D721Med (cell line): ENCODE results near the gene MYOCOS.
A peak's percentile ranks its signal among the peaks of the same experiment; 100 is the strongest.
"Not testable (repeated sequence)": the region's sequence is repeated elsewhere in the genome, so short reads cannot be mapped to it uniquely, and the experiment has no call there.

Experiments used
- DNase-seq: peaks from one replicate; pipeline ENCODE4 v3.0.0; 2011; ENCODE audit warnings: low spot score; ENCODE audit not compliant: insufficient read length
- FAIRE-seq: peaks from 2 replicates; lab custom pipeline; 2011; peaks lifted over from hg19 to GRCh38; lab: Jason Lieb, UNC
- CTCF ChIP-seq: IDR thresholded peaks from 2 replicates; pipeline ENCODE4 v1.5.1; 2012; ENCODE audit warnings: mild to moderate bottlenecking, control low read depth; ENCODE audit not compliant: insufficient read depth; ENCODE audit errors: missing control alignments

The MYOCOS gene

GRCh38 chr1:171652234-171652822 is 30.3 kb downstream of the MYOCOS start, which contains the start of gene MYOC:
MYOC (minus strand) TSS chr1:171652688; CDS start chr1:171652611, 77 bp downstream.
- DNase-seq (no peak), FAIRE-seq (no peak)
- no peak for TF ChIP-seq CTCF

- no peak for DNase-seq
- no peak for TF ChIP-seq CTCF
- peak; percentile 29 for FAIRE-seq
Measured at GRCh38 chr1:171653796-171654195, 31.8 kb downstream of the MYOCOS start.

GRCh38 chr1:171654201-171654941 is 32.3 kb downstream of the MYOCOS start:
- no peak for TF ChIP-seq CTCF
- no peak for DNase-seq
- no peak for FAIRE-seq

- DNase-seq (no peak), FAIRE-seq (no peak)
- TF ChIP-seq CTCF = peak; percentile 62
Measured at GRCh38 chr1:171654942-171655745, 33.1 kb downstream of the MYOCOS start.

GRCh38 chr1:171655746-171656116 is 33.7 kb downstream of the MYOCOS start:
- TF ChIP-seq CTCF = no peak
- DNase-seq (no peak), FAIRE-seq (no peak)

- DNase-seq, FAIRE-seq: not testable (repeated sequence)
Measured at GRCh38 chr1:171656206-171656605, 34.2 kb downstream of the MYOCOS start.

- FAIRE-seq = no peak
- TF ChIP-seq CTCF = no peak
Measured at GRCh38 chr1:171661076-171661650, 39.1 kb downstream of the MYOCOS start.

More at GRCh38 chr1:171661076-171661650, 39.1 kb downstream of the MYOCOS start:
- DNase-seq = no peak
